SK-N-DZ (cell line): Measurements from ENCODE around the gene FCRLA.
"Not testable (repeated sequence)": the region's sequence is repeated elsewhere in the genome, so short reads cannot be mapped to it uniquely, and the experiment has no call there.

Experiments used
- DNase-seq: peaks from one replicate; pipeline ENCODE4 v3.0.0-alpha.2; 2015; ENCODE audit warnings: low spot score

Gene FCRLA

DNA sequence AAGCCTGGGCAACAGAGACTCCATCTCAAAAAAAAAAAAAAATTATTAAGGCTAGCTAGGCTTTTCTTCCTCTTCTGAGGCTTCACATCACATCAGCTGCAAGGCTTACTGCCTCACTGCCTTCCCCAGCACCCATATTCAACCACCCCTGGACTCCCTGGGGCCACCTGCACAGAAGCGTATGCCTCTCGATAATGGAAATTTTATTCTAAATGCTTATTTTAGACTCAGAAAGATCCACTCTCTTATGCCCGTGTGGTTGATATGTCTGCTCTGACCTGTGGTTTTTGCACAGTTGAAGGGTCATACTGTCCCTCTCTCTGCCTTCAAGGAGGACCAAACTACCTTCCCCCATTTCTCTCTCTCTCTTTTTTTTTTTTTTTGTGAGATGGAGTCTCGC, 1.5 kb upstream of the FCRLA start:
- no peak for DNase-seq

DNA sequence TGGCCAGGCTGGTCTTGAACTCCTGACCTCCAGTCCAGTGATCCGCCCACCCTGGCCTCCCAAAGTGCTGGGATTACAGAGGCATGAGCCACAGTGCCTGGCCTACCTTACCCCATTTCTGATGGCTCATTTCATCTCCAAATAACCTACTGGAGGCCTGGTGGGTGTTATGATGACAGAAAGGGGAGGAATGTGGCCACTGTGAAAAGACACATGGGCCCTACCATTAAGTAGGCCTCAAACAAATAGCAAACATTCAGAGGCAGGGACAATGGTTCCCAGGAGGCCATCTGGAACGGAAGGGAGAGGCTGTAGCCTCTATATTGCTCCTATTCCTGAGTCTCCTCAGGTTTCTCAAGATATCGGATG, 932 bp upstream of the FCRLA start:
- DNase-seq, result no peak

DNA sequence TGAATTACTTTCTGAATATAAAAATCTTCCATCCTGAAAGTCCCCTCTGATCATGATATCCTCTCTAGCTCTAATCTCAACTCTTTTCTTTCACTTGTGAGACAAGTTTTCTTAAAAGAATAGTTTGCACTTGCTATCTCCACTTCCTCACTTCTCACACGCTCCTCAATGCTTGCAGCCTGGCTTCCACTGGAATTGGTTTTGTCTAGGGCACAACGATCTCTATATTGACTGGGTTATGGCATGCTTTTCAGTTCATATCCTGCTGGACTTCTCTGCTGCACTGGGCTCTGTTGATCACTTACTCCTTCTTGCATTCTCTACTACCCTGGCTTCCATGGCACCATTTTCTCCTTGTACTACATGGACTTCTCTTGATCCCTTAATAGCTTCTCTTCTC, 474 bp downstream of the FCRLA start:
- no peak for DNase-seq

DNA sequence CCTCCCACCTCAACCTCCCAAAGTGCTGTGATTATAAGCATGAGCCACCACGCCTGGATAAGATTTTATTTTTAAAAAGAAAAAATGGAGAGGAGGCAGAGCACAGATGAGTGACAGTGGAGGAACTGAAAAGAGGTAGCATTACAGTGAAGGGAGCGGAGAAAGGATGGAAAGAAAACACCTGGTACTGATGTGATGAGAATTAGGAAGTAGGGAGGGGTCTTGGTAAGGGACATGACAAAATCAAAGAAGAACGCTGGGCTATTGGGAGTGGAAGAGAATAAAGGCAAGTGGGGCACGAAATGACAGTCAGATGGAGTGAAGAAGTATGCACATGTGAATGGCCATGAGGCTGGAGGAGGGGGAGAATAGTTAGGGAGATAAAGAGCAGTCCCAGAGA, 2.3 kb downstream of the FCRLA start:
- DNase-seq, result no peak

DNA sequence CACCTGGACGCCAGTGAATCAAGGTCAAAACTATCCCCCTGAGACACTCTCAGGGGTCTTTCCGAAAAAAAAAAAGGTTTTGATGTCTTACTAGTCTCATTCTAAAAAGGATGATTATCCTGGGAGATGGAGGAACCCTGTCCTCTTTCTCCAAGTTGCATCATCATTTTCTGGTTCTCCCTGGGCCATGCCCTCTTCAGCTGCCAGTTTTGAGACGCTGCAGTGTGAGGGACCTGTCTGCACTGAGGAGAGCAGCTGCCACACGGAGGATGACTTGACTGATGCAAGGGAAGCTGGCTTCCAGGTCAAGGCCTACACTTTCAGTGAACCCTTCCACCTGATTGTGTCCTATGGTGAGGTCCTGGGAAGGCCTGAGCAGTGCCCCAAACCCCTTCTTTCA, 3.5 kb downstream of the FCRLA start:
- DNase-seq, result no peak

DNA sequence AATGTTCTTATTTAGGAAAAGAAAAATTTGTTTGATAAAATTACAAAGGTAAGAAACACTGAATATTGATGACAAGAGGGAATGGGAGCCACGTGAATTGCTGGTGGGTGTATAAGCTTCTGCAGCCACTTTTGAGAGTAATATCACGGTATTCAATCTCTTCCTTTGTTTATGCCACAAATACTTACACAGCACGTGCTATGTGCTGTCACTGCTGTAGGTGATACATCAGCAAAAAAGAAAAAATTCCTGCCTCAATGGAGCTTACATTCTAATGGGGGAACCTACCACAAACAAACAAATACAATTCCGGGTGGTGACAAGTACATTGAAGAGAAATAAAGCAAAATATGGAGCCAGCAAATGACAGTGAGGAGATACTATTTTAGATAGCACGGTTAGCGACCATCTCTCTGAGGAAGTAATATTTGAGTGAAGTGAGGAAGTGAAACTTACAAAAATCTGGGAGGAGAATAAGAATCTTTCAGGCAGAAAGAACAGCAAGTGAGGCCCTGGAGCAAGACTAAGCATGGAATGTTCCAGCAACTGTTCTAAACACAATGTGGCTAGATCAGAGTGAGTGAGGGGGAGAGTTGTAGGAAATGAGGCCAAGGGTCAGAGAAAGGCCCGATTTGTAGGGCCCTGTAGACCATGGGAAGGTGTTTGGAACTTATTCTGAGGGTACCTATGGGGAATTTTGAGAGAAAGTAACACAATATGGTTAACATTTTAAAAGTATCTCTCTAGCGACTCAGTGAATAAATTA, 11.7 kb downstream of the FCRLA start:
- DNase-seq, result no peak

DNA sequence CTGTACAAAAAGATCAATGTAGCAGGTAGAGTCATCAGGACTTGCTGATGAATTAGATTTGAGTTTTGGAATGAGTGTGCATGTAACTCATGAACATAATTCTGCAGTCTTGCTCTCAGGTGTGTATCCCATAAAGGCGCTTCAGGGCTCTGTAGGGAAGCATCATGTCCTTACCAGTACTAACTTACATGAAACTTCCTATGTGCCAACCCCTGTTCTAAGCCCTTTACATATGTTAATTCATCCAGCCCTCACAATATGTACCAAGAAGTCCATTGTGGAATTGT, 12.2 kb downstream of the FCRLA start:
- DNase-seq, result no peak

DNA sequence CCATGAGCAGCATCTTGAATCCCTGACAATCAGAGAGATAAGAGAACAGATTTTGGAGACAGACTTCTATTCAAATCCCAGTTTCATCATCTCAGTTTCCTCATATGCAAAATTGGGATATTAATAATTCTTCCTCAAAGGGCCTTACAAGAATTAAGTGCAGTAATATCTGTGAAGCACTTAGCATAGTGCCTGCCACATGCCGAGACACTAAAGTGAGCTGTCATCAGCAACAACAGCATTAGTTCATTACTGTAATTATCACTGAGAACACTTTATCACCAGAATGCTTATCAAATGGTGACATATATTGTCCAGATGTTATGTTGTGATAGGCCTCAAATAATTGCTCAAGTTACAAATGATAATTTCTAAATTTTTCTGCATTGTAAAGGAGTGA, 13.4 kb downstream of the FCRLA start:
- DNase-seq, result no peak

DNA sequence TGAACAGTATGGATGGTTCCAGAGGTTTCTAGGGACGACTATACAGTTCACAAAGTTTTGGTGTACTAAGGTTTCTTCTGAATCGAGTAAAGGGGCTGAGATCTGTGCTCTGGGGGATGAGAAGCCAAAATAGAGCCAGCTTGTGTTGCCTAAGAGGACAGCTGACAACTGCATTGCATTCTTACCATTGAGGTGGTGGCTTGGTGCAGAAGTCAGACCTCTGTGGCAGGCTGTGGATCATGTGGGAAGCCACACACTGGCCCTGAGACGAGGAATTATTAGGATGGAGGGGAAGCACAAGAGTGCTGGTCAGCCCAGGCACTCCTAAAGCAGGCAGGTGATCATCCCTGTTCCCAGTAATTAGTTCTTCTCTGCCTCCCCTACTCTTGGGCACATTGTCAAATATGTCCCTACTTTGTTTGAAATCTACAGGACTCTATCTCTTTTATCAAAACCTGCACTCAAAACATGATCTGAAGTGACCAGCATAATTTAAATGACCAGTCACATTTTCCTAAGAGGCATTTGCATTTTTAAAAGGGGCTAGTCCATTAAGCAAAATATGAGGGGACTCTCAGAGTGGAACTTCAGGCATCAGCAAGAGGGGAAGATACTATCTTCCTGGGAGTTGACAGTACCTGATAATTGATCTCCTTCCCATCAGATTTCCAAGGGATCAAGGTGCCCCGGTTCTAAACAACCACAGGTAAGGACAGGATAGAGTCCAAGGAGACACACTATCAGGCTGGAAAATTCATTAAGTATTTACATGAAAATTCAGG, 14.1 kb downstream of the FCRLA start, which contains the start of gene FCRLB:
Gene FCRLB (plus strand): TSS at position 589 of the 782 bp plus-strand sequence. CDS start 1,129 bp downstream, outside the sequence.
- DNase-seq, result no peak

DNA sequence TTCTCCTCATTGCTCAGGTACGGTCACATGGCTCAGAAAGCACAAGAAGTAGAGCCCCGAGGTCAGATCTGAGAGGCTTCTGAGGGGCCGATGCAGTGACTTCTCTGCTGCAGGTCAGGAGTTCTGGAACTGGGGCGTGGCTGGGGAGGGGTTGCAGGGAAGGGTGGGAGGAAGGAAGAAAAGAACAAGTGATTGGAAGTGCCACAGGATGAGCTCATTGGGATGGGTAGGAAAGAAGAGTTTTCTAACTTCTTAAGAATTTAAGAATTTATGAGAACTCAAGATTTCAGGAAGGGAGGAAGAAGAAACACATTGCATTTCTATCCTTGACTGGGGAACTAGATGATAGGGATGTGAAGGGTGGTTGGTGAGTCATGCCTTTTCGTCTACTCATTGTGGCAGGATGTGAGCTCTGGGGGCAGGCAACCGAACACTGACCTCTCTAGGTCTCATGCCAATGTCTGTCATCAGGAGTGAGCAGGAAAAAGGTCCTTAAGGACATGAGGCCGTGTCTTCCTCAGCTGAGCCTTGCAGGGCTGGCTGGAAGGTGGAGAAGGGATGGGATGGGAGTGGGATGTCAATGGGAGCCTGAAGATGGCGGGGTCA, 14.8 kb downstream of the FCRLA start:
- no peak for DNase-seq

DNA sequence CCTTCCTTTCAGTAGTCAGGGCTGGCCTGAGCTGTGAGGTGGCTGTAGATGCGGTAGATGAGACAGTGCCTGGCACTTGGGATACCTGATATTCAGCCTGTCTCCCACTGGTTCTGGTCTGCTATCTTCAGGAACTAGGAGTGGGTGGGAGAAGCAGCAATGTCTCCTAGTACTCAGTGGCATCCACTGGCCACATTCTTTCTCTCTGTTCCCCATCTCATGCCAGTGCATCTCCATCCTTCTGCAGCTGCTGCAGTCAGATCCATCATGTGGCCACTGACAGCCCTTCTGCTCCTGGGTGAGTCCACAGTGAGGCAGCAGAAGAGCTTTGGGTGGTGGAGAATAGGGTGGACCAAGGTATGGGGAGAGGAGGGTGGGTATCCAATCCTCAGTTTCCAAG, 15.4 kb downstream of the FCRLA start:
- no peak for DNase-seq

DNA sequence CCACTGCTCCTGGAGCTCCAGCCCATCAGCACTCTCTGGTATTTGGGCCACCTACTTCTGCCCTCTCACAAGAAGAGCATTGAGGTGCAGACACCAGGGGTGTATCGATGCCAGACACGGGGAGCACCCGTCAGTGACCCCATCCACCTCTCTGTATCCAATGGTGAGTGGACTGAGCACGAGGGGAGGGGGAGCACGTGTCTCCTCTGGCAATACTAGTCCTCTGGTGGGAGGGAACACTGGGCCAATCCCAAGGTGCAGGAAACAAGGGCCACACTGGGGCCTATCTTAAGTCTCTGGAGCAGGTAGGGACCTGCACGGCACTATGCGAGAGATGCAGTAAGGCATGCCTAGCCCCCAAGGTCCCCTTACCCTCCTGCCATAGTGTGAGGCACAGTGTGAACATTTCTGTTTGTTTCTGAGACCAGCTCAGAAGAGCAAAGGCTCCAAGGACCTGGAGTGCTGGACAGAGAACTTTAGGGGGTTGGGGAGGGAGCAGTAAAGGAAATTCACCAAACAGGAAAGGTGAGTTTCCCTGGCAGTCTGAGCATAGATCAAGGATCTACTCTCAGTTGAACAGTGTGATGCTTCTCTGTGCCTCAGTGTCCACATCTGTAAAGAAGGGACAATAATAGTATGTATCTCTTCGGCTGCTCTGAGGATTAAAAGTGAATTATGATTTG, 16.6 kb downstream of the FCRLA start:
- DNase-seq, result no peak

DNA sequence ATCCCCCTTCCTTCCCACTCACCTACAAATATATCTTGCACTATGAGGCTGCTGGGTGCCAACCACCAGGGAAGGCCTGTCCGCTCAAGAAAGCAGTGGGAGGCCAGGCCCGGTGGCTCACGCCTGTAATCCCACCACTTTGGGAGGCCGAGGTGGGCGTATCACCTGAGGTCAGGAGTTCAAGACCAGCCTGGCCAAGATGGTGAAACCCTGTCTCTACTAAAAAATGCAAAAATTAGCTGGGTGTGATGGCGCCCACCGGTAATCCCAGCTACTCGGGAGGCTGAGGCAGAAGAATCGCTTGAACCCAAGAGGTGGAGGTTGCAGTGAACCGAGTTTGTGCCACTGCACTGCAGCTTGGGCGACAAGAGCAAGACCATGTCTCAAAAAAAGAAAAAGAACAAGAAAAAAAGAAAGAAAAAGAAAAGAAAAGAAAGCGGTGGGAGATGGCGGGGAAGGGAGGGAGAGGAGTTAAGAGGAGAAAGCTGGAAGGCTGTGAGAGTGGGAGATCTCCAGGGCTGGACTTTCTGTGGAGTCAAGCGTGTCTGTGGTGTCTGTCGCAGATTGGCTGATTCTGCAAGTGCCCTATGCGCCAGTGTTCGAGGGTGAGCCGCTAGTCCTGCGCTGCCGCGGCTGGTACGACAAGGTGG, 18.4 kb downstream of the FCRLA start:
- DNase-seq, result not testable (repeated sequence)

DNA sequence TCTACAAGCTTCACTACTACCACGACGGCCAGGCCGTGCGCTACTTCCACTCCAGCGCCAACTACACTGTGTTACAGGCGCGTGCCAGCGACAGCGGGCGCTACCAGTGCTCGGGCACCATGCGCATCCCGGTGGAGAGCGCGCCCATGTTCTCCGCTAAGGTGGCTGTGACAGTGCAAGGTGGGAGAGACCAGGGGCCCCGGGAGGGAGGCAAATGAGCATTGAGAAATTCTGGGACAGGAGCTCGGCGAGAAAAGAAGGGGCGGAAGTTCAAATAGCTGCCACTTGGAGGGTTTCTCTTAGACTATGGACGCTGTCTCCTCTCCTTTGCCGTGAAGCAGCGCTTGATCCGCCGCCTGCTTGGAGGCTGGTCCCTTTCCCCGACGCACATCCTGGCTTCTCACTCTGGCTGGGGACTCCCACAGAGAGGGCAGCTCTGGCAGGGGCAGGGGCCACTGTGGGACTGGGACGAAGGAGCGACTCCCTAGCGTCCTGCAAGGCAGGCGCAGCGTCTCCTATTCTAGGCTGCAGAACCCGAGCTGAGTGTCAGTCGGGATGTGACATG, 19.0 kb downstream of the FCRLA start:
- DNase-seq, result peak; percentile 51

DNA sequence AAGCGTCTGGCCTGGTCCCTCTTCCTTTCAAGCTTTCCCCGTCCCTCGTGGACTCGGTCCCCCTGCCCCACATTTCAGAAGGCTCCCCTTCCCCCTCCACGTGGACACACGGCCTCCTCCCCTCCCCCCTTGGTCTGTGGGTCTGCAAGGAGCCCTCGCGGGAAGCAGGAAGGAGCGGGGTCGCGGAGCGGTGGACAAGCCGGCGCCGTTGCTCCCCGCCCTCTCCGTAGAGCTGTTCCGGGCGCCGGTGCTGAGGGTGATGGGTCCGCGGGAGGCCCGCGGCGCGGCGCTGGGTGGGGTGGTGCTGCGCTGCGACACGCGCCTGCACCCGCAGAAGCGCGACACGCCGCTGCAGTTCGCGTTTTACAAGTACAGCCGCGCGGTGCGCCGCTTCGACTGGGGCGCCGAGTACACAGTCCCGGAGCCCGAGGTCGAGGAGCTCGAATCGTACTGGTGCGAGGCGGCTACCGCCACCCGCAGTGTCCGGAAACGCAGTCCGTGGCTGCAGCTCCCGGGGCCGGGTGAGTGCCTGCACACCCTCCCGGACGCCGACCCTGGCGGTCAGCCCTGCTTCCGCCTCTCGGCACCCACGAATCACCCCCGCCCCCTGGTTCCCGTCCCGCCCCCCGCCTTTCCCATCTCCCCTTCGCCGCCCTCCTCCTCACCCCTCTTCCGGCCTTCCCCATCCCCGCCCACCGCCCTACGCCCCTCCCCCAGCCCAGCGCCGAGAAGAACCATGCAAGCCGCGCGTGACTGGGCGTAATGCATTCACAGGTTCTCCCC, 19.6 kb downstream of the FCRLA start:
- DNase-seq, result peak; percentile 79

DNA sequence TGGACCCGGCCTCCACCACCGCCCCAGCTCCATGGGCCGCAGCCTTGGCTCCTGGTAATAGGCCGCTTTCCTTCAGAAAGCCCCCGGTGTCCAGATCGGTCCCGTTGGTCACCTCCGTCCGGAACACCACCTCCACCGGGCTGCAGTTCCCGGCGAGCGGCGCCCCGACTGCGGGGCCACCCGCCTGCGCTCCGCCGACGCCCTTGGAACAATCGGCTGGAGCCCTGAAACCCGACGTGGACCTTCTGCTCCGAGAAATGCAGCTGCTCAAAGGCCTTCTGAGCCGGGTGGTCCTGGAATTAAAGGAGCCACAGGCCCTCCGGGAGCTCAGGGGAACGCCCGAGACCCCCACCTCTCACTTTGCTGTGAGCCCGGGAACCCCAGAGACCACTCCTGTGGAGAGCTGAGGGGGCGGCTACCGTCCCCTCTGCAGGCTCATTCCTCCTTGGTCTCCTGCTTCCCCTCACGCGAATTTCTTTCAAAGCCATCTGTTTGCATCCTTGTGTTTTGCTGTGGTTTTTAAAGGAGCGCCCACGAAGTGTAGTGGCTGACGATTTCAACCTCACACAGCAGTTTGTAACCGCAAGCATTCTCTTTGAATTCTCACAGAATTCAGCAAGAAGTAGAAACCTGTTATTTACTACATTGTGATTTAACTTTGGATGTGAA, 20.4 kb downstream of the FCRLA start:
- peak; percentile 16 for DNase-seq

DNA sequence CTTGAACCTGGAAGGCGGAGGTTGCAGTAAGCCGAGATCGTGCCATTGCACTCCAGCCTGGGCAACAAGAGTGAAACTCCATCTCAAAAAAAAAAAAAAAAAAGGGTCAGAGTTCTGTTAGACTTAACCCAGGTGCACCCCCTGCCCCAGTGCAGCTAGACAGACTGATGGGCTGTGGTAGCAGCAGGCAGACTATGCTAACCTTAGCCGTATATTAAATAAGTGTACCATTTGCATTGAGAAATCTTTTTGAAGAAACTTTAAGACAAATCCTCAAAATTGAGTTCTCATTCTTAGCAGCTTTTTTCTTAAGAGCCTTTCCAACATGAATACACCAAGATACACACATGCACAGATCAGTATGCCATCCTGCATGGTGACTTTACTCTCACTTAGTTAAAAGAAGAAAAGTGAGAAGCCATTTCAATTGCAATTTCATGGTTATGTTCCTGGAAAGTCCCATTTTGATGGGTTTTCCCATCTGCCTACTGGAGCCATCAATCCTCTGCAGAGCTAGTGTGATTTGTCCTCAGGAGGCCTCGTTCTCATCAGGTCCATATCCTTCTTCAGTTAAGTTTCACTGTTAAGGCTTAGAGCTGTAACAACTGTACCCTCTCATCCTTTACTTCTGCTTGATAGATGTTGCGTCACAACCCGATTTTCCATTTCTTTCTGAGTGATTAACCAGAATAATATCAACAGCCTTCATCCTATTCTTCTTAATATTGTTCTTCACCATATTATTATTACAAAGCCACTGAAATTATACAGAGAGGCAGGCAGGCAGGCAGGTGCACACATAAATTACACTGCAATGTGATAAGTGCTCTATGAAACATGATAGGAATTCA, 21.6 kb downstream of the FCRLA start:
- no peak for DNase-seq

DNA sequence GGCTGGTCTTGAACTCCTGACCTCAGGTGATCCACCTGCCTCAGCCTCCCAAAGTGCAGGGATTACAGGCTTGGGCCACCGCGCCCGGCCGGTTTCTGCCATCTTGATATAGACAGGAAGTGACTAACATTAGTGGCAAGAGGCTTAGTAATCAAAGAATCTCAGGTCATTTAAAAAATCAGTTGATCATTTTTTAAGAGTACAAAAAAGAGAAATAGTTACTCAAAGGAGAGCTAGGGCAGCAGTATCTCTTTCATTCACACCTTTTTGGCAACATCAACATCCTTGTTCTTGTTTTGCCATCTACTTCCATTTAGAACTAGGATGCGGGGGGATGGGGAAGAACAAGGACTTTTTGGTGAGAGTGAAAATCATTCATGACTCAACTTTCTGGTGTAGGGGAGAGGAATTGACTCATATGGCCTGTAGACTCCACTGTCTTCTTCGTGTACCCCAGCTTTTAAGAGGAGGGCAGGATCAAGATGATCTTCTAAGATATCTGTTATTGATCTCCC, 23.1 kb downstream of the FCRLA start:
- no peak for DNase-seq

DNA sequence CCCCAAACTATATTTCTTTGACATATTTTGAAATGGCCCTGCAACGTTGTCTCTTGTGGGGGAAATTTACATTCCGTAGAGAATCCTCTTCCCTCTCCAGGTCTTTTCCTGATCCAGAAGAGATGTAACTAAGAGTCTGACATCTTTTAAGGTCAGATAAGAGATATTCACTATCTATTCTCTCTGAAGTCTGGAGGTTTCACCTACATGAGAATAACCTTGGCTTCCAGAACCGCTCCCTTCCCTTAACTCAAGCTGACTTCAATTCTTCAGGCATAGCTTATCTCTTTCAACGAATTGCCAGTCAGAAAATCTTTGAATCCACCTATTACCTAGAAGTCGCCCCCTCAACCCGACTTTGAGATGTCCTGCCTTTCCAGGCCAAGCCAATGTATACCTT, 24.2 kb downstream of the FCRLA start:
- DNase-seq, result no peak
